Neural progenitor cell (in vitro differentiated cells): ENCODE measurements around the gene DCLRE1C. TPM values are rescaled to one million over a fixed set of nuclear protein-coding genes. Genes with fewer than 3 reads are reported as not detected.
"Not testable (repeated sequence)": the region's sequence is repeated elsewhere in the genome, so short reads cannot be mapped to it uniquely, and the experiment has no call there.

Experiments used
- DNase-seq: peaks from one replicate; pipeline ENCODE4 v3.0.0-alpha.2; 2016; ENCODE audit warnings: low spot score
- H2AFZ ChIP-seq: fragments of 200-600 bp; sonication (generic); replicated peaks from 2 replicates; pipeline ENCODE4 v1.6.1; 2016; ENCODE audit warnings: antibody characterized with exemption
- H3F3A ChIP-seq: fragments of 200-600 bp; sonication (generic); 2 replicates; pipeline ENCODE4 v1.6.1; 2016; ENCODE audit warnings: antibody characterized with exemption, low read depth
- H3K27ac ChIP-seq: fragments of 200-600 bp; sonication (generic); 2 replicates; pipeline ENCODE4 v1.5.1; 2016; ENCODE audit warnings: mild to moderate bottlenecking
- H3K27me3 ChIP-seq: fragments of 200-600 bp; sonication (generic); 2 replicates; pipeline ENCODE4 v1.6.1; 2016; ENCODE audit warnings: mild to moderate bottlenecking, moderate library complexity
- H3K36me3 ChIP-seq: fragments of 200-600 bp; sonication (generic); 2 replicates; pipeline ENCODE4 v1.5.1; 2016
- H3K4me1 ChIP-seq: fragments of 200-600 bp; sonication (generic); 2 replicates; pipeline ENCODE4 v1.6.1; 2016; ENCODE audit warnings: mixed run types
- H3K4me2 ChIP-seq: fragments of 200-600 bp; sonication (generic); 2 replicates; pipeline ENCODE4 v1.6.1; 2016
- H3K4me3 ChIP-seq: fragments of 200-600 bp; sonication (generic); 2 replicates; pipeline ENCODE4 v1.5.1; 2016
- H3K79me2 ChIP-seq: fragments of 200-600 bp; sonication (generic); 2 replicates; pipeline ENCODE4 v1.6.1; 2016; ENCODE audit warnings: low read depth
- H3K9ac ChIP-seq: fragments of 200-600 bp; sonication (generic); 2 replicates; pipeline ENCODE4 v1.6.1; 2016
- H3K9me3 ChIP-seq: fragments of 200-600 bp; sonication (generic); 2 replicates; pipeline ENCODE4 v1.5.1; 2016; ENCODE audit warnings: low read depth
- H4K20me1 ChIP-seq: fragments of 200-600 bp; sonication (generic); 2 replicates; pipeline ENCODE4 v1.6.1; 2016; ENCODE audit warnings: low read depth
- H3K27ac Mint-ChIP-seq: 3 replicates; pipeline ENCODE4 v1.8.0; 2021; ENCODE audit warnings: mixed read lengths
- H3K27me3 Mint-ChIP-seq: 2 replicates; pipeline ENCODE4 v1.8.0; 2022; ENCODE audit warnings: low read depth, mild to moderate bottlenecking, inconsistent platforms, moderate library complexity, mixed read lengths; ENCODE audit not compliant: insufficient read depth
- H3K36me3 Mint-ChIP-seq: 3 replicates; pipeline ENCODE4 v1.8.0; 2021; ENCODE audit warnings: mixed read lengths
- H3K4me1 Mint-ChIP-seq: 3 replicates; pipeline ENCODE4 v1.8.0; 2021; ENCODE audit warnings: mixed read lengths
- H3K4me3 Mint-ChIP-seq: 3 replicates; pipeline ENCODE4 v1.8.0; 2021; ENCODE audit warnings: mild to moderate bottlenecking, moderate library complexity, mixed read lengths
- H3K9me3 Mint-ChIP-seq: 3 replicates; pipeline ENCODE4 v1.8.0; 2020; ENCODE audit warnings: mixed read lengths
- CTCF ChIP-seq: fragments of 200-600 bp; sonication (generic); IDR thresholded peaks from 2 replicates; pipeline ENCODE4 v1.5.1; 2017; ENCODE audit warnings: antibody characterized with exemption, mild to moderate bottlenecking
- EZH2 ChIP-seq: fragments of 200-600 bp; sonication (generic); IDR thresholded peaks from 2 replicates; pipeline ENCODE4 v1.6.1; 2017; ENCODE audit warnings: antibody characterized with exemption, mild to moderate bottlenecking, moderate library complexity
- EZH2phosphoT487 ChIP-seq: fragments of 200-600 bp; sonication (generic); IDR thresholded peaks from 2 replicates; pipeline ENCODE4 v1.6.1; 2017; ENCODE audit warnings: antibody characterized with exemption
- total RNA-seq: library from RNA; depleted of rRNA; stranded (reverse); fragments of >200 nt; gene quantifications from 2 replicates; pipeline ENCODE4 v1.2.3, GENCODE V29; 2015; ENCODE audit warnings: low replicate concordance

DCLRE1C gene
- total RNA-seq, 1 donor from 2014 or later: 4.5 TPM

GRCh38 chr10:14910953-14911352 is 42.9 kb downstream of the DCLRE1C start:
- H3K27ac Mint-ChIP-seq: no peak overlapping the region
- peaks cover 24% of the 10 kb centered on the region for H3K36me3 ChIP-seq

GRCh38 chr10:14909101-14909500 is 44.8 kb downstream of the DCLRE1C start:
- H3K27me3 Mint-ChIP-seq: peaks cover 3% of the 10 kb centered on the region
- Histone ChIP-seq H3K9ac (no peak overlapping the region), H3K4me3 (no peak overlapping the region), H3K27ac (no peak overlapping the region), H3K36me3 (peaks cover 34% of the 10 kb centered on the region), H3K27me3 (no peaks in the 10 kb centered on the region), H4K20me1 (no peaks in the 10 kb centered on the region), H2AFZ (no peak overlapping the region), H3F3A (no peaks in the 10 kb centered on the region), H3K79me2 (peaks cover 5% of the 10 kb centered on the region), H3K4me1 (no peaks in the 10 kb centered on the region), H3K9me3 (no peaks in the 10 kb centered on the region), H3K4me2 (no peak overlapping the region)
- H3K27ac Mint-ChIP-seq: no peak overlapping the region
- DNase-seq: no peak
- H3K36me3 Mint-ChIP-seq: peaks cover 80% of the 10 kb centered on the region
- TF ChIP-seq CTCF: no peak
- TF ChIP-seq EZH2phosphoT487: no peak
- TF ChIP-seq EZH2: no peak
- no peak overlapping the region for H3K4me3 Mint-ChIP-seq
- peaks cover 36% of the 10 kb centered on the region for H3K9me3 Mint-ChIP-seq
- no peaks in the 10 kb centered on the region for H3K4me1 Mint-ChIP-seq

More at GRCh38 chr10:14910953-14911352, 42.9 kb downstream of the DCLRE1C start:
- no peak for DNase-seq
- H3K27me3 ChIP-seq: no peaks in the 10 kb centered on the region
- Mint-ChIP-seq H3K9me3 (peaks cover 52% of the 10 kb centered on the region), H3K4me1 (no peaks in the 10 kb centered on the region), H3K4me3 (no peak overlapping the region), H3K36me3 (peaks cover 83% of the 10 kb centered on the region), H3K27me3 (peaks cover 3% of the 10 kb centered on the region)
- no peaks in the 10 kb centered on the region for H4K20me1 ChIP-seq
- H3K4me2 ChIP-seq: no peak overlapping the region
- no peak overlapping the region for H3K9ac ChIP-seq
- H3K27ac ChIP-seq: no peak overlapping the region
- no peaks in the 10 kb centered on the region for H3K9me3 ChIP-seq
- TF ChIP-seq EZH2phosphoT487: no peak
- TF ChIP-seq CTCF: no peak
- no peak for TF ChIP-seq EZH2
- H3F3A ChIP-seq: no peaks in the 10 kb centered on the region
- H3K4me1 ChIP-seq: no peaks in the 10 kb centered on the region
- H3K4me3 ChIP-seq: no peak overlapping the region
- H2AFZ ChIP-seq: no peak overlapping the region
- peaks cover 5% of the 10 kb centered on the region for H3K79me2 ChIP-seq

GRCh38 chr10:14907591-14907990 is 46.3 kb downstream of the DCLRE1C start:
- not testable (repeated sequence) for H3K27me3 Mint-ChIP-seq, H4K20me1 ChIP-seq, H3K4me2 ChIP-seq, H2AFZ ChIP-seq, H3K4me1 ChIP-seq, H3K27ac Mint-ChIP-seq, H3K27me3 ChIP-seq, DNase-seq, H3F3A ChIP-seq, H3K4me1 Mint-ChIP-seq, H3K27ac ChIP-seq, H3K9ac ChIP-seq, H3K4me3 Mint-ChIP-seq, H3K4me3 ChIP-seq, H3K79me2 ChIP-seq, H3K9me3 ChIP-seq
- peaks cover 42% of the 10 kb centered on the region for H3K36me3 ChIP-seq
- peaks cover 74% of the 10 kb centered on the region for H3K36me3 Mint-ChIP-seq
- H3K9me3 Mint-ChIP-seq: peaks cover 25% of the 10 kb centered on the region

GRCh38 chr10:14906765-14907164 is 47.1 kb downstream of the DCLRE1C start:
- Histone ChIP-seq H3K79me2 (peaks cover 5% of the 10 kb centered on the region), H3K4me2 (no peak overlapping the region), H3K27me3 (no peaks in the 10 kb centered on the region), H2AFZ (no peak overlapping the region), H3K36me3 (peaks cover 50% of the 10 kb centered on the region), H3K9me3 (no peaks in the 10 kb centered on the region), H4K20me1 (no peaks in the 10 kb centered on the region), H3K4me1 (no peaks in the 10 kb centered on the region), H3K4me3 (no peak overlapping the region), H3K9ac (no peak overlapping the region), H3K27ac (no peak overlapping the region), H3F3A (peaks cover 7% of the 10 kb centered on the region)
- Mint-ChIP-seq H3K27me3 (peaks cover 3% of the 10 kb centered on the region), H3K4me3 (no peak overlapping the region), H3K9me3 (peaks cover 22% of the 10 kb centered on the region), H3K36me3 (peaks cover 70% of the 10 kb centered on the region), H3K4me1 (no peaks in the 10 kb centered on the region), H3K27ac (no peak overlapping the region)
- no peak for DNase-seq
- no peak for TF ChIP-seq EZH2
- TF ChIP-seq EZH2phosphoT487: no peak
- TF ChIP-seq CTCF: no peak
